Cardiac fibroblast (primary cell): ENCODE results near the gene CRADD.

Experiments
- DNase-seq, 2 donors: peaks; one replicate each; pipeline versions ENCODE4 v3.0.0 to v3.0.0-alpha.2; 2010; ENCODE audit warnings: low read depth in 2 of 2
- H3K4me3 ChIP-seq, 2 donors: replicated peaks in 1 of 2; 1 replicate in 1 of 2; 2 replicates in 1 of 2; pipeline ENCODE4 v1.5.1; 2011; ENCODE audit warnings: low read depth in 2 of 2, low read length in 2 of 2, mild to moderate bottlenecking in 2 of 2, moderate library complexity in 1 of 2
- TF ChIP-seq, protein P1 (sequence below): IDR thresholded peaks from one replicate; pipeline ENCODE4 v1.5.1; 2011; ENCODE audit warnings: low read depth, mild to moderate bottlenecking, low read length, inconsistent platforms

Gene CRADD

GRCh38 chr12:93911396-93911795, 234.2 kb downstream of the CRADD start:
- peak in 1 of 2 donors; percentile 84 for DNase-seq
- H3K4me3 ChIP-seq: no peak overlapping the region
- TF ChIP-seq, protein P1, sequence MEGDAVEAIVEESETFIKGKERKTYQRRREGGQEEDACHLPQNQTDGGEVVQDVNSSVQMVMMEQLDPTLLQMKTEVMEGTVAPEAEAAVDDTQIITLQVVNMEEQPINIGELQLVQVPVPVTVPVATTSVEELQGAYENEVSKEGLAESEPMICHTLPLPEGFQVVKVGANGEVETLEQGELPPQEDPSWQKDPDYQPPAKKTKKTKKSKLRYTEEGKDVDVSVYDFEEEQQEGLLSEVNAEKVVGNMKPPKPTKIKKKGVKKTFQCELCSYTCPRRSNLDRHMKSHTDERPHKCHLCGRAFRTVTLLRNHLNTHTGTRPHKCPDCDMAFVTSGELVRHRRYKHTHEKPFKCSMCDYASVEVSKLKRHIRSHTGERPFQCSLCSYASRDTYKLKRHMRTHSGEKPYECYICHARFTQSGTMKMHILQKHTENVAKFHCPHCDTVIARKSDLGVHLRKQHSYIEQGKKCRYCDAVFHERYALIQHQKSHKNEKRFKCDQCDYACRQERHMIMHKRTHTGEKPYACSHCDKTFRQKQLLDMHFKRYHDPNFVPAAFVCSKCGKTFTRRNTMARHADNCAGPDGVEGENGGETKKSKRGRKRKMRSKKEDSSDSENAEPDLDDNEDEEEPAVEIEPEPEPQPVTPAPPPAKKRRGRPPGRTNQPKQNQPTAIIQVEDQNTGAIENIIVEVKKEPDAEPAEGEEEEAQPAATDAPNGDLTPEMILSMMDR: no peak

- no peak overlapping the region for H3K4me3 ChIP-seq
- peak in 1 of 2 donors; percentile 56 for DNase-seq
- TF ChIP-seq, protein P1: no peak
Measured at GRCh38 chr12:93912086-93912733, 235.0 kb downstream of the CRADD start.

- TF ChIP-seq, protein P1: no peak
- DNase-seq: peak; percentile 81 to 90
Measured at GRCh38 chr12:93913845-93914244, 236.7 kb downstream of the CRADD start.

GRCh38 chr12:93914281-93914680, 237.1 kb downstream of the CRADD start:
- H3K4me3 ChIP-seq: no peak overlapping the region
- TF ChIP-seq, protein P1: no peak
- DNase-seq: no peak

More at GRCh38 chr12:93913845-93914244, 236.7 kb downstream of the CRADD start:
- no peak overlapping the region for H3K4me3 ChIP-seq

DNA sequence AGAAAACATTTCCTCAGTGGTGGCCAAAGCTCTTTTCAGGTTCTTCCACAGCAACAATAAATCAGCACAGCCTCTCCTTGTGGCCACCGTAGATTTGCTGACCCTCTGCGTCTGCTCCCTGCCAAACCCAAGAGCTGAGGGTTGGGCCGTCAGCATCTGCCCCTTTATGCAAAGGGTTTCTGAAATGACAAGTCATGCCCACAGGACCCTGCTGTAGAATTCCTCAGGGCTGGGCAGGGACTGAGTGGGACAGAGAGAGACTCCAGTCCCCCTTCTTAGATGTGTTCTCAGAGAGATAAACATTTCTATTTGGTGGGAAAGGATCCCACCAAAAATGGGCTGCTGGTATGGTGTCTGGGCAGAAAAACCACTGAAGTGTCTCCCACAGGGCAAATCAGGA, 238.2 kb downstream of the CRADD start:
- no peak overlapping the region for H3K4me3 ChIP-seq
- DNase-seq: no peak
- TF ChIP-seq, protein P1: no peak

DNA sequence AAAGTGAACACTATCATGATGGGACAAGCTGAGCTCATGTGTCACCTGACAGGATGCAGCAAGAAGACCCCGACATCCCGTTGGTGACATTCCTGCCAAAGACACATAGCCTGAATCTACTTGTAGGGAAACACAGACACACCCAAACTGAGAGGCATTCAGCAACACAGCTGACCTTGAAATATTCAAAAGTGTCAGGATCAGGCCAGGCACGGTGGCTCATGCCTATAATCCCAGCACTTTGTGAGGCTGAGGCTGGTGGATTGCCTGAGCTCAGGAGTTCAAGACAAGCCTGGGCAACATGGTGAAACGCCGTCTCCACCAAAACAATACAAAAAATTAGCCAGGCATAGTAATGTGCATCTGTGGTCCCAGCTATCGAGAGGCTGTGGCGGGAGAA, 239.2 kb downstream of the CRADD start:
- no peak overlapping the region for H3K4me3 ChIP-seq
- TF ChIP-seq, protein P1: no peak
- no peak for DNase-seq

DNA sequence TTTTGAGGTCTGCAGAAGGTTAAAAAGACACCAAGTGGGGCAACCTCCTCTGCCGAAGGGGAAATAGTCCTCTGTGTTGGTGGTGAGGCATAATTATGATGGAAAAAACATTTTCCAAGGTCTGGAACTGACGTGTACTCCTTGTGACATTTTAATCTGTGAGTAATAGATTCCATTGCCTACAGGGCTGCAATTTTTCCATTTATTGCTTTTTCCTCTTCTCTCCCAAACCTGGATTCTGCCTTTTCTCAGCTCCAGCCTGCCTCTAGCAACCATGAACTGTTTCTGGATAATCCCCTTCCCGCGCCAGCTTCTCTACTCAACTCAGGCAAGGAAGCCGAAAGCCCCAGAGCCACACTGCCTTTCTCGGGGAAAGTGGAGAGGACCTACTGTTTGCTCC, 241.1 kb downstream of the CRADD start:
- no peak overlapping the region for H3K4me3 ChIP-seq
- DNase-seq: peak; percentile 78 to 89
- TF ChIP-seq, protein P1: no peak
